ENCODE results near the gene NOD2.

NOD2 gene

GRCh38 chr16:50671644-50672260, 21.7 kb upstream of the NOD2 start:
- DNase-seq: peak; percentile 74

DNA sequence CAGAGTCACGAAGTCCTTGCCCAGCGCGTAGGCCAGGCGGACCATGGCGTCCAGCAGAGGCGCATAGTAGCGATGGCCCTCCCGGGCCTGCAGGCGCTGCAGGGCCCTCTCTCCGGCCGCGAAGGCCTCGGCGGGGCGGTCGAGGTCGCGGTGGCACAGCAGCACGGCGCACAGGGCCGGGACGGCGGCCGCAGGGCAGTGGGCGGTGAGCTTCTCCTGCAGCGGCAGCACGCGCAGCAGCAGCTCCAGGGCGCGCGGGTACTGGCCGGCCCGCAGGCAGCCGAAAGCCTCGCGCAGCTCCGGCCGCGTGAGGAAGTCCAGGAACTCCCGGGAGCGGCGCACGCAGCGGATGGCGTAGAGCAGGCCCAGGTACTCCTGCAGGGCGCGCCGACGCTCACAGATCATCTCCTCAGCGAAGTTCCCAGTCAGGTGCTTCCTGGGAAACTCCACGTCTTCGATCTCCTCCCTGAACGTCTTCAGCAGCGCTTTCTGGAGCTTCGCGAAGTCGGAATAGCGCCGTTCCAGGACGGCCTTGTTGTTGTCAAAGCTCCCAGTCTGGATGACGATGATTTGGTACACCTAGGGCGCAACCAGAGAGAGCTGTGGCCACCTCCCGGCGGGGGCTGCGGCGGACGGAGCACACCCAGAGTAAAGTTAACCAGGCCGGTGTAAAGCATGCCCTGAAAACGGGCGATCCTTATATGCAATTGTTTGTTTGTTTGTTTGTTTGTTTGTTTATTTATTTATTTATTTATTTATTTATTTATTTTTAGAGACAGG, 19.7 kb upstream of the NOD2 start:
- no peak for DNase-seq

GRCh38 chr16:50674831-50675230, 18.6 kb upstream of the NOD2 start:
- no peak for DNase-seq

DNA sequence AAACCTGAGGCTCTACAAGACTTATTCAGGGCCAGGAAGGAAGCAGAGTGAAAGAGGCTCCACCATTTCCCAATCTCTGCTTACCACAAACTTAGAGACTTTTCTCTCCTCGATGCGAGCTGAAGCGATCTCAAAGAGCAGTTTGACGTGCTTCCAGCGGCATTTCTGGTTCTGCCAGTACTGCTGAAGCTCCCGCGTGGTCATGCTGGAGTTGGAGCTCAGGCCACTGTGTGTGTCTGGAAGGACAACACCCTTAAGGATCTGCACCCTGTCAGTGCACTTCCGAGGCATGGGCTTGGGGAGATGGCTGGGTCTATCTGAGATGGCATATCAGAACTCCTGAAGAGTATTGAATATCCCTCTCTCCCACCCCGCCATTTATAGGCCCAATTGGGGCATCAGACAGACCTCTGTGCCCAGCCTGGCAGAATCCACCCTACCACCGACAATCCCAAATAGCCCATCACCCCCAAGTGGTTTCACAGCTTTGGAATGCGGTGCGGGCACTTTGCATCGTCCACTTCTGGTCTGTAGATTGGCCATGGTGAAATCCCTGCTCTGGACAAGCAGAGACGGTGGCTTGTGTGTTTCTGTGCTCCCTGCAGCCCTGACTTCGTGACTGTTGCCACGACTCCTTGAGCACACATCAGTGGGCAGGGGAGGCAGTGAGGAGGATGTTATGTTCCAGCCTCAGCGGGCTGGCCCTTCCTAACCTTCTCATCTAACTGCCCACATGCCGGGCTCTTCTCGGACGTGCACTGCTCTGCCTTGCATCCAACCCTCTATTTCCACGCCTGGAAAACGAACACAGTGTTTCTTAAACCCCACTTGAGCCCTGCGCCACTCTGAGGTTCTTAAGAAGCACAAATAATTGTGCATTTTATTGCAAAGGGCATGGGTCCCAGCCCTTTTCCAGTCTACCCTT, 17.5 kb upstream of the NOD2 start:
- DNase-seq: no peak

DNA sequence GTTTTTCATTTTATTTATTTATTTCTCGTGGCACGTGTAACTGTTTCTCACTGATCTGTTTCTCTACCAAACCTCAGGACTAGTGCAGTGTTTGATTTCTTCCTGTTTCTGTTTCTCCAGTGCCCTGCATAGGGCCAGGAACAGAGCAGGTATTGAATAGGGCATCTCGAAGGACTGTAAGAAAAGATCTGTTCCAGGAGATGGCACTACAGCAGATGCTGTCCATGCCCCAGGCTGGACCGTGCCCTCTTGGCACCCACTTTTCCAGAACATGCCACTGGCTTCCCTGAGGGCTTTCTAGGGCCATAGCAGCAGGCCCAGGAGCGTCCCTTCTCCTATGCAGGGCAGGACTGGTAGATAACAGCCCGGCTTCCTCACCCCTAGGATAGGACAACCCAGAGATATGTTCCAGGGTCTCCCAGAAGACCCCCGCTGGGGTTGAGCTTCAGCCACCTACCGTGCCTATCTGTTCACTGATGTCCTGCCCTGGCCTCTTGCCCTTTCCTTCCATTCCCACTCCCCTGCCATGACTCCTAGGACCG, 16.7 kb upstream of the NOD2 start:
- no peak for DNase-seq

GRCh38 chr16:50677351-50677750, 16.1 kb upstream of the NOD2 start:
- DNase-seq: peak; percentile 83

- DNase-seq: no peak
Observed at GRCh38 chr16:50678531-50678930, 14.9 kb upstream of the NOD2 start.

- DNase-seq: no peak
Observed at GRCh38 chr16:50679266-50679665, 14.1 kb upstream of the NOD2 start.

DNA sequence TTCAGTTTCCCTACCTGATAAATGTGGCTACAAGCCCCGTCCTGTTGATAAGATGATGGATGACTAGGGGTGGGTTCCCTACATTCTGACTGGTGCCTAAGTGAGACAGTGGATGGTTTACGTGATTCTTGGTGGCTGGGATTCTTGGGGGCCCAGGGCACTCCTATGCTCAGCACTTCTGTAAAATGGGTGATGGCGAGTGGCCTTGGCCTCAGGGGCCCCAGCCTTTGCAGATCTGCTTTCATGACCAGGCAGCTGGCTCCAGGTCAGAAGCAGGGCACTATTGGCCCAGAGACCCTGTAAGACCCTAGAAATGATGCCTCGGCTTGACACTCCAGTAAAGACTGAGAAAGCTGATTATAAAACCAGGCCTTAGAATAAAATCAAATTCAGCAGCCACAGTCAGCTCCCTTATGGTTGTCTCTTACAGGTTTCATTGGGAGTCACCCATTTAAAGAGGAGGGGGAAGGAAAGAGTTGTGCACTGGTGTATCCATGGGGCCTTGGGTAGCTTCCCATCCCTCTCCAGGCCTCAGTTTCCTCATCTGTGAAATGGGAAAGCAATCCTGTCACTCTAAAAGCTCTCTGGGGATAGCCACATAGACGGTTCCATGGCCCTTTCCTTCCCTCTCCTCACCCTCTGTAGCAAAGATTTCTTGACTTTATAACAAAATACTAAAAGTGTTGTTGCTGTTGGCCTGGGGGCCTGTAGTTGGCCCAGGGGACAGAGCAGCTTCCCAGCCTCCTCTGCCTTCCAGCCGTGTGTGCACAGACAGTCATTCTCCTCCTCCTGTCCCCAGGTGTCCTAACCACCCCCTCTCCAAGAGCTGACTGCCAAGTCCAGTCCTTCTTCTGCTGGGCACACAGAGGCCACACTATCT, 13.5 kb upstream of the NOD2 start:
- no peak for DNase-seq

DNA sequence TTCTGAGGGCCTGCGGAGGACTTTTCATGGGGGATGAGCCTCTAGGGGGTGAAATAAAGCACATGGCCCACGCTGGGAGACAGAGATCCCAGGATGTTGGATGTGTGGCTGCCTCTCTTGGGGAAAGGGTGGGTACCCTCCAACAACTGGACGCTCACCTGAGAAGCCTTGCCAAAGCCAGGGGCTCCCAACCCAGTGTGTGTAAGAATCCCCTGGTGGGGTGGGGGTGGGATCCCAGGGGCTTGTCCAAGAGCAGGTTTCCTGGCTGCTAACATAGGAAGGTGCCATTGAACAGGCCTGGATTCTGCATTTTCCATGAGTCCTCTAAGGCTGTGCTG, 12.9 kb upstream of the NOD2 start:
- DNase-seq: no peak

GRCh38 chr16:50681021-50681885, 12.2 kb upstream of the NOD2 start, which contains the start of gene SNX20:
Gene SNX20 (minus strand): TSS chr16:50681312. CDS start chr16:50677526, 3,786 bp downstream.
- DNase-seq: no peak

DNA sequence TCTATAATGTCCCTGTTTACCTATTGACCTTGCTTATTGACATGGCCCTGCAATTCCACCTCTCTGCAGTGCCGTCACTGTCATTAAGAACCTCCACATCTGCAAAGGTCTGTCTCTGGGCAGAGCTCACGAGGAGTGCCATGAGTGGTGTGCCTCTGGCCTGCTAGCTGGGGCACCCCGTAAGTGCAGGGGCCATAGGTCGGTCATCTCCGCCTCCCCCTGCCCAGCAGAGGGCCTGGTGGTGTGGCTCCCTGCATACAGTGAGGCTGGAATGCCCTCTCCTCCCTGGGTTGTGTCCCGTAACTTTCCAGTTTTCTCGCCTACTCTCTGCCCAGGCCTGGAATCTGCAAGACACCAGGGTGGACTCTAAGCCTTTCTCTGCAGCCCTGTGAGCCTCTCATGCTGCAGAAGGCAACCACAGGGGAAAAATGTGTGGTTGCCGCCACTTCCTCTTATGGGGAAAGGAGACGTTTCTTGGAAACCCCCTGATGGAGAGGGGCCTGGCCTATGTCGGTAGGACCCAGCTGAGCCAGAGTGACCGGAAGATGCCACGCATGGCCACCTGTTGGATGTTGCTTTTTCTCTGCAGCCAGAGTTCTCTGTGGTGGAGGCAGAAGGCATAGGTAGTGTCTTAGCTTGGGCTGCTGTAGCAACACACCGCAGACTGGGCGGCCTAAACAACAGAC, 9.6 kb upstream of the NOD2 start:
- no peak for DNase-seq

DNA sequence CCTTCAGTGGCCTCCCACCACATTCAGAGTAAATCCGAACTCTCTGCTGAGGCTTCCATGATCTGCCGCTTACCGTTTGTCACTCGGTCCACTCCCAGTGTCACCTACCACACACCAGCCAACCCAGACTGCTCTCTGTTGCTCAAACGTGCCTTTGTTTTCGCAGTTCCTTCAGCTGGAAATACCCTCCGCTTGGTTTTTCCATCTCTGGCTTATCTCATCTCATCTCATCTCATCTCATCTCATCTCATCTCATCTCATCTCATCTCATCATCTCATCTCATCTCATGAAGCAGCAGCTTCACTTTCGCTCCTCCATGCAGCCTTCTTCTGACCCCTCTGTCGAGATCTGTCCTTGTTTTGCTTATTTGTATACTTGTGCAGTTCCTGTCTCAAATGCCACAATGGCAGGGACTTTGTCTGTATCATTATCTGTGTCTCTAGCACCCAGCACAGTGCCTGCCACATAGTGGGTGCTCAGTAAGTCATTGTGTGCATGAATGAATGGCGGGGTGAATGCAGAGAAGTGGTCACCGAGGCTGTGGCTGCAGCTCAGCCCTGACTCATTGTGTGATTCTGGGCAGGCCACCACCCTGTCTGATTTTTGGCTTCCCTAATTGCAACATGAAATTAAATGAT, 8.5 kb upstream of the NOD2 start:
- no peak for DNase-seq

- DNase-seq: no peak
Observed at GRCh38 chr16:50685462-50686063, 7.8 kb upstream of the NOD2 start.

GRCh38 chr16:50688083-50688482, 5.3 kb upstream of the NOD2 start:
- no peak for DNase-seq

DNA sequence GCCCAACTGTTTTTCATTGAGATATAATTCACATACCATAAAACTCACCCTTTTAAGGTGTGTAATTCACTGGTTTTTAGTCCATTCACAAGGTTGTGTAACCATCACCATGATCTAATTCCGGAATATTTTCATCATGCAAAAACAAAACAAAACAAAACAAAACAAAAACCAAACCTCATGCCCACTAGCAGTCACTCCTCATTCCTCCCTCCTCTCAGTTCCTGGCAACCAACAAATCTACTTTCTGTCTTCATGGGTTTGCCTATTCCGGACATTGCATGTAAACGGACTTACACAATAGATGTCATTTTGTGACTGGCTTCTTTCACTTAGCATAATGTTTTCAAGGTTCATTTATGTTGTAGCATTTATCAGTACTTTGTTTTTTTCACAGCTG, 4.5 kb upstream of the NOD2 start:
- DNase-seq: no peak

DNA sequence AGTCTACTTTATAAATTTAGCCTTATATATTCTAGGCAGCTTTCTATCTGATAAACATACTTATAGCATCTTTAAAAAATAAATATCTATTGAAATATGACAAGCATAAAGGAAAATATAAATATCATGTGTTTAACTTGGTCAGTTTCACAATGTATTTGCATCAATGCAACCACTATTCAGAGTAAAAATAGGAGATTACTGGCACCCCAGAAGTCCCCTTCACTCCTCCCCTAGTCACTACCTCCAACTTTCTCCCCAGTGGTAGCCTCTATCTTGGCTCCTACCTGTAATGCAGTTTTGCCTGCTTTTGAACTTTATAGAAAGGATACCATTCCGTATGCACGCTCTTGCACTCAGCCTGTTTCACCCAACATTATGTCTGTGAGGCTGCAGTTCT, 3.2 kb upstream of the NOD2 start:
- no peak for DNase-seq

DNA sequence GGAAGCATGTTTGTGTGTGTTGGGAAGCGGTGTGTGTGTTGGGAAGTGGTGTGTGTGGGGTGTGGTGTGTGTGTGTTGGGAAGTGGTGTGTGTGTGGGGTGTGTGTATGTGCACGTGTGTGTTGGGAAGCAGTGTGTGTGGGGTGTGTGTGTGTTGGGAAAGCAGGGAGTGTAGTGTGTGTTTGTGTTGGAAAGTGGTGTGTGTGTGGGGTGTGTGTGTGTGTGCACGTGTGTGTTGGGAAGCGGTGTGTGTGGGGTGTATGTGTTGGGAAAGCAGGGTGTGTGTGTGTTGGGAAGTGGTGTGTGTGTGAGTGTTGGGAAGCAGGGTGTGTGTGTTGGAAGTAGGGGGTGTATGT, 785 bp upstream of the NOD2 start:
- no peak for DNase-seq

DNA sequence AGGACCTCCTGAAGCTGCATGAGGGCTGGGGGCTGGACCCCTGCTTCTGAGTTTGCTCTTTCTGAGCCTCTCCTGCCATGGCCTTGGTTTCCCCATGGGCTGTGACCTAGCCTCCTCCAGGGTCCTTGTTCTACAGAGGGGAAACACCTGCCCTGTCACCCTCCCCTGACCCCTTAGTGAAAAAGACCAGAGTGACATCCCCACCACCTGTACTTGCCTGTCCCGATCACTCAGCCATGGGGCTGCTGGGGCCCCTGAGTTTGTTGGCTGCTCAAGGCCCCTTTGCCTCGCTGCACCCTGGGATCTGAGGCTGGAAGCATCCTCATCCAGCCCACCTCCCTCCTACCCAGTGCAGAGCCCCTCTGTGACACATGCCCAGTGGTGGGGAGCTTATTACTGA, 800 bp downstream of the NOD2 start:
- DNase-seq: no peak

Data from 8988T (cell line).